ENCODE measurements around the gene LSR.

The LSR gene

GRCh38 chr19:35223862-35224505 lies 24.8 kb upstream of the LSR start:
- no peak overlapping the region for H3K27ac ChIP-seq (replicated peaks)
- no peaks in the 10 kb centered on the region for H3K27me3 ChIP-seq (ENCODE audit: insufficient read depth, poor library complexity, severe bottlenecking)

GRCh38 chr19:35224681-35225571 lies 23.9 kb upstream of the LSR start:
- no peaks in the 10 kb centered on the region for H3K27me3 ChIP-seq (ENCODE audit: insufficient read depth, poor library complexity, severe bottlenecking)
- no peak overlapping the region for H3K4me3 ChIP-seq (replicated peaks; ENCODE audit: insufficient read depth, low read length)
- no peak for DNase-seq (ENCODE audit: low read depth in 1 of 2, low spot score in 1 of 2)
- TF ChIP-seq GABPA (IDR thresholded peaks at IDR 0.05; ENCODE audit: low read depth) (no peak), REST (IDR thresholded peaks at IDR 0.05; ENCODE audit: insufficient replicate concordance, low read depth) (no peak), CTCF (IDR thresholded peaks at IDR 0.05; ENCODE audit: insufficient read depth, low read length) (no peak), POLR2AphosphoS5 (IDR thresholded peaks at IDR 0.05; ENCODE audit: low read depth) (no peak), SPI1 (IDR thresholded peaks at IDR 0.05; ENCODE audit: borderline replicate concordance, low read depth) (no peak)
- H3K27ac ChIP-seq (replicated peaks), result no peak overlapping the region

More at GRCh38 chr19:35223862-35224505, 24.8 kb upstream of the LSR start:
- no peak overlapping the region for H3K4me3 ChIP-seq (replicated peaks; ENCODE audit: insufficient read depth, low read length)
- no peak for TF ChIP-seq GABPA (IDR thresholded peaks at IDR 0.05; ENCODE audit: low read depth)
- no peak for TF ChIP-seq REST (IDR thresholded peaks at IDR 0.05; ENCODE audit: insufficient replicate concordance, low read depth)
- no peak for TF ChIP-seq POLR2AphosphoS5 (IDR thresholded peaks at IDR 0.05; ENCODE audit: low read depth)
- TF ChIP-seq SPI1 (IDR thresholded peaks at IDR 0.05; ENCODE audit: borderline replicate concordance, low read depth), result no peak
- no peak for TF ChIP-seq CTCF (IDR thresholded peaks at IDR 0.05; ENCODE audit: insufficient read depth, low read length)
- no peak for DNase-seq (ENCODE audit: low read depth in 1 of 2, low spot score in 1 of 2)

GRCh38 chr19:35225951-35226350 lies 22.9 kb upstream of the LSR start:
- TF ChIP-seq GABPA (IDR thresholded peaks at IDR 0.05; ENCODE audit: low read depth) (no peak), SPI1 (IDR thresholded peaks at IDR 0.05; ENCODE audit: borderline replicate concordance, low read depth) (no peak), POLR2AphosphoS5 (IDR thresholded peaks at IDR 0.05; ENCODE audit: low read depth) (no peak), CTCF (IDR thresholded peaks at IDR 0.05; ENCODE audit: insufficient read depth, low read length) (no peak), REST (IDR thresholded peaks at IDR 0.05; ENCODE audit: insufficient replicate concordance, low read depth) (no peak)
- Histone ChIP-seq H3K27me3 (ENCODE audit: insufficient read depth, poor library complexity, severe bottlenecking) (no peaks in the 10 kb centered on the region), H3K4me3 (replicated peaks; ENCODE audit: insufficient read depth, low read length) (no peak overlapping the region), H3K27ac (replicated peaks) (no peak overlapping the region)
- no peak for DNase-seq (ENCODE audit: low read depth in 1 of 2, low spot score in 1 of 2)

Data from HL-60 (cell line).